ENCODE data around the gene UBE2G1.
A peak's percentile ranks its signal among the peaks of the same experiment; 100 is the strongest.
"Not testable (repeated sequence)": the region's sequence is repeated elsewhere in the genome, so short reads cannot be mapped to it uniquely, and the experiment has no call there.

The UBE2G1 gene

DNA sequence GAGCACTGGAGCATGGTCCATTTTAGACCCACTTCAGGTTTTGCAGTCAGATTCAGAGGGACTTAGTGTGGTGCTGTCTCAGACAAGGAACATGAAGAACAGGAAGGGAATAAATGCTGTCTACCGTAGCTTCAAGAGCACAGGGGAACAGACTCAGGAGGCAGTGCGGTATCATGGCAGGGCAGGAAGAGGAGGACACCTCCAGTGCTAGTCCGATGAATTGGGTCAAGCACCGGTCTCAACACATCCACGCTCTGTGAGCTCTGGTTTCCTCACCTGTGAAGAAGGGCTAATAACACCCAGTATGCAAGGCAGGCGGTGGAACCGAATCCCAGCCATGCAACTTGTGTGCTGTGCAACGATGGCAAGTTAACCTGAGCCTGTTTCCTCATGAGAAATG, 99.1 kb downstream of the UBE2G1 start:
- H3K4me1 ChIP-seq (ENCODE audit: control insufficient read depth, insufficient read depth, low read length, poor library complexity, severe bottlenecking): no peaks in the 10 kb centered on the region
- no peak overlapping the region for H3K4me3 ChIP-seq (ENCODE audit: extremely low read depth, insufficient read depth, low read length, poor library complexity, severe bottlenecking)
- WGBS, 2 experiments (ENCODE audit: insufficient coverage in 2 of 2): 94 to 95% methylated on average over 6 to 8 of the region's 8 CpGs
- peaks cover 48% of the 10 kb centered on the region for H3K36me3 ChIP-seq (ENCODE audit: control insufficient read depth, insufficient read depth, low read length)
- no peaks in the 10 kb centered on the region for H3K9me3 ChIP-seq (ENCODE audit: control insufficient read depth, low read length)
- H3K27ac ChIP-seq (ENCODE audit: low read depth, low read length, severe bottlenecking): no peak overlapping the region

DNA sequence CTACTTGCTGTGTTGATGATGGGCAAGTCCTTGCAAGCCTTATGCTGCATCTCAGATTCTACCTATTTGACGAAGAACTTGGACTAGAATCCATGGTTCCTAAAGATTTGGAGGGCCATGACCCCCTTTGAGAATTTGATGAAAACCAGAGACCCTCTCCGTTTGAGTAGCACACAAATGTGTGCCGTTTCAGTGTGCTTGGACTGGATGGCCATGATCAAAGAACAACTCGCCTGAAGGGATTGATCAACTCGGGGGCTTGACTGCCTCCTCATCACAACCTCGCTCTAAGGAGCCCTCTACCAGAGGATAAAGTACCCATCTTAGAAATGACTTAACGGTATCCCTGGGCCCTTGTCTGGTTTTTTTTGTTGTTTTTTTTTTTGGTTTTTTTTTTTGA, 99.9 kb downstream of the UBE2G1 start:
- Histone ChIP-seq H3K36me3 (ENCODE audit: control insufficient read depth, insufficient read depth, low read length) (peaks cover 50% of the 10 kb centered on the region), H3K4me1 (ENCODE audit: control insufficient read depth, insufficient read depth, low read length, poor library complexity, severe bottlenecking) (no peaks in the 10 kb centered on the region), H3K27ac (ENCODE audit: low read depth, low read length, severe bottlenecking) (no peak overlapping the region), H3K4me3 (ENCODE audit: extremely low read depth, insufficient read depth, low read length, poor library complexity, severe bottlenecking) (no peak overlapping the region), H3K9me3 (ENCODE audit: control insufficient read depth, low read length) (no peaks in the 10 kb centered on the region)
- WGBS, 2 experiments (ENCODE audit: insufficient coverage in 2 of 2): 95% methylated on average over 4 to 6 of the region's 7 CpGs

DNA sequence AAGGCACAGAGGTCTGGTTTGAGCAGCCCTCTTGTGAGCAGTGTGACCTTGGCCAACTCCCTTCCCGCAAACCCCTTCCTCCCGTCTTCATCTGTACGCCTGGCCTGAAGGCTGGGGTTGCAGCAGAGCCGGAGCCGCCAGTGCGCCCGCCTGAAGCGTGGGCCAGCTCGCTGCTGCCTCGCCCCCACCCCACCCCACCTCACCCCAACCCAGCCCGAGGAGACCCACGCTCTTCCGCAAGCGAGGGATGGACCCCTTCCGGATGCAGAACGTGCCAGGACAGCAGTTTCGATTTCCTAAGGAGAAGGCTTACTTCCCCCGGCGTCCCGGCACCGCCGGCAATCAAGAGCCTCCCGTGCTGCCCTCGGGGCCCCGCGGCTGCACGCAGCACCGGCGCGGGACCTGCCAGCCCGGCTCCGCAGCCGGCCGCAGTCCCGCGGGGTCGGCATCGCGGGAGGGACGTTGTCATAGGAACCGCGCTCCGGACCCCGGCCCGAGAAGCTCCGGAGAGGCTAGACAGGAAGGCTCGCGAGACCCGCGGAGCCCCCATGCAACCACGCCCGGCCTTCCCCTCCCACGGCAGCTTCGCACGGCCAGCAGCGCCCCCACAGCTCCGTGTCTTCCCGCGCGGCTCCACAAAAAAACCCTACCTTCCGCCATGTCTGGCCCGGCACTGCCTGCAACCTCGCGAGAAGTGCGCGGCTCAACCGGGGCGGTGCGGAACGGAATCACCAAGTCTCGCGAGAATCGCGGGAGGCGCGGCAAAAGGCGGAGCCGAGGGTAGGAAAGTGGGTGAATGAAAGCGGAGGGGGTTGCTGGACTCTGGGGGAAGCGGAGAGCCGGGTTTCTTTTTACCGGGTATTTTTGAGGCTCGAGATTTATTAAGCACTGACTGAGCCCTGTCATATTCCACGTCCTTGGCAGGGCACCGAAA, 102.9 kb downstream of the UBE2G1 start, which contains the start of gene ANKFY1:
TSS of gene ANKFY1 (minus strand) at position 698 of the 934 bp plus-strand sequence. CDS start at position 660, 38 bp downstream.
- 0% methylated on average over 48 to 67 of the region's 85 CpGs for WGBS, 2 experiments (ENCODE audit: insufficient coverage in 2 of 2)
- peaks cover 15% of the 10 kb centered on the region for H3K9me3 ChIP-seq (ENCODE audit: control insufficient read depth, low read length)
- no peaks in the 10 kb centered on the region for H3K4me1 ChIP-seq (ENCODE audit: control insufficient read depth, insufficient read depth, low read length, poor library complexity, severe bottlenecking)
- peak within 1 kb of the TSS; percentile 89 for H3K27ac ChIP-seq (ENCODE audit: low read depth, low read length, severe bottlenecking)
- peaks cover 50% of the 10 kb centered on the region for H3K36me3 ChIP-seq (ENCODE audit: control insufficient read depth, insufficient read depth, low read length)
- H3K4me3 ChIP-seq (ENCODE audit: extremely low read depth, insufficient read depth, low read length, poor library complexity, severe bottlenecking): peak within 1 kb of the TSS; percentile 94

DNA sequence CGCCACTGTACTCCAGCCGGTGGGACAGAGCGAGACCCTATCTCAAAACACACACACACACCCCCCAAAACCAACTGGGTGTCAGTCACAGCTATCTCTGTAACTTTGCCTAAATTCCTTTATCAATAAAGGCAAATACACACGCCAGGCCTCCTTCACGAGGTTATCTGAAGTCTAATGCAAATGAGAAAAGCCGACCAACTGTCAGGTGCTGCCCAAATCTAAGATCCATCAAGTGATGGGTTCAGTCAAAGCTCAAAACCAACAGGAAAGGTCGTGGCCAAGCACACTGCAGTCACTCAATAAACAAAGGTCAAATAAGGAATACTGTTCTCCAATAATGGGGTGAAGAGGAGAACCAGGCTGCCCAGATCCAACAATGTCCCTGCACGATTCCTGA, 103.8 kb downstream of the UBE2G1 start:
- WGBS, 2 experiments (ENCODE audit: insufficient coverage in 2 of 2): 72 to 75% methylated on average over 6 to 7 of the region's 8 CpGs
- Histone ChIP-seq H3K36me3 (ENCODE audit: control insufficient read depth, insufficient read depth, low read length) (peaks cover 44% of the 10 kb centered on the region), H3K9me3 (ENCODE audit: control insufficient read depth, low read length) (peaks cover 15% of the 10 kb centered on the region), H3K4me3 (ENCODE audit: extremely low read depth, insufficient read depth, low read length, poor library complexity, severe bottlenecking) (peak overlapping the region; percentile 94), H3K4me1 (ENCODE audit: control insufficient read depth, insufficient read depth, low read length, poor library complexity, severe bottlenecking) (no peaks in the 10 kb centered on the region), H3K27ac (ENCODE audit: low read depth, low read length, severe bottlenecking) (peak overlapping the region; percentile 89)

DNA sequence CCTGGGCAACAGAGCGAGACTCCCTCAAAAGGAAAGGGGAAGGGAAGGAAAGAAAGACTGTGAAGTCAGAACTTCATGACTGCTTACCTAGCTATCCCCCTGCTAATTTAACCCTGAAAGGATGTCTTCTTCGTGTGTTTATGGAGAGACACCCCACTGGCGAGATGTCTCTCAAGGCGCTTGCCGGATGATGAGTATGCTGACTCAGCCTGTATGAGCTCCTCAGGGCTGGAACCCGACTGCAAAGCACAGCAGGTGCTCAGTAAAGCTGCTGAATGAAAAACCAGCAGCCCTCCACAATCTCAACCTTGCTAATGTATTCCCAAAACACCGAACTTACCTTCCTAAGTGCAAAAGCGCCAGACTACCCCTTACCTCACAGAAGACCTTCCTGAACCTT, 105.0 kb downstream of the UBE2G1 start:
- H3K4me1 ChIP-seq (ENCODE audit: control insufficient read depth, insufficient read depth, low read length, poor library complexity, severe bottlenecking): no peaks in the 10 kb centered on the region
- no peak overlapping the region for H3K4me3 ChIP-seq (ENCODE audit: extremely low read depth, insufficient read depth, low read length, poor library complexity, severe bottlenecking)
- H3K27ac ChIP-seq (ENCODE audit: low read depth, low read length, severe bottlenecking): no peak overlapping the region
- 77 to 80% methylated on average over 7 to 8 of the region's 8 CpGs for WGBS, 2 experiments (ENCODE audit: insufficient coverage in 2 of 2)
- peaks cover 15% of the 10 kb centered on the region for H3K9me3 ChIP-seq (ENCODE audit: control insufficient read depth, low read length)
- peaks cover 41% of the 10 kb centered on the region for H3K36me3 ChIP-seq (ENCODE audit: control insufficient read depth, insufficient read depth, low read length)

DNA sequence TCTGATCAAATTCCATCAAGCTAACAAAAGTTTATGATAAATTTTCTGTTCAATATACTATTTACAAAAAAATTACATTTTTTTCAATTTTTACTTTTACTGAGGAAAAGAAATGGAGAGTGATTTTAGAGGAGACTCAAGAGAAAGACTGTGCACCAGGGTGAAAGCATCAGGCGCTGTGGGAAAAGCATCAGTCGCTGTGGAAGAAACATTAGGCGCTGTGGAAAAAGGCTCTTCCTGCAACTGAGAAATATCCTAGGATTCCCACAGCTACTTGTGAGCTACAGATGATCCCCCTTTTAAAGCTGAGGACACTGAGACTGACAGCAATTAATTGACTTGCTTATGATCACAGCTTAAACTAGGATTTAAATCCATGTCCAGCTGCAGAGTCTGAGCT, 107.6 kb downstream of the UBE2G1 start:
- WGBS, 2 experiments (ENCODE audit: insufficient coverage in 2 of 2): 100% methylated on average over 3 of the region's 3 CpGs
- Histone ChIP-seq H3K9me3 (ENCODE audit: control insufficient read depth, low read length) (peaks cover 22% of the 10 kb centered on the region), H3K4me3 (ENCODE audit: extremely low read depth, insufficient read depth, low read length, poor library complexity, severe bottlenecking) (no peak overlapping the region), H3K27ac (ENCODE audit: low read depth, low read length, severe bottlenecking) (no peak overlapping the region), H3K36me3 (ENCODE audit: control insufficient read depth, insufficient read depth, low read length) (peaks cover 56% of the 10 kb centered on the region), H3K4me1 (ENCODE audit: control insufficient read depth, insufficient read depth, low read length, poor library complexity, severe bottlenecking) (no peaks in the 10 kb centered on the region)

DNA sequence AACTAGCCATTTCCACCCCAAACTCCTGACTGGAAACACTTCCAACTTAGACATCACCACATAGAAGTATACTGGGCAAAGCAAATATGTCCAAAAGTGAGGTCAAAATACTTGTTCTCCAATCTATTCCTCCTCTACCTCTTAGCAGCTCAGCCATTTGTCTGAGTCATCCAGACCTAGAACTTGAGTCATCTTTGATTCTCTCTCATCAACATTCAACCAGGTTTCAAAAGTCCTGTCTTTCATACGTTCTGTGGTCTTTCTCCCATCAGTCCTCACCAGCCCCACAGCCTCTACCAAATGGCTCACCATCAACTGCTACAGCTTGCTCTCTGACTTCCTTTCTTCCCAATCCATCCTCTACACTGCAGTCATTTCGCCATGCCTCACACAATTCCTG, 109.5 kb downstream of the UBE2G1 start:
- peaks cover 22% of the 10 kb centered on the region for H3K9me3 ChIP-seq (ENCODE audit: control insufficient read depth, low read length)
- H3K4me1 ChIP-seq (ENCODE audit: control insufficient read depth, insufficient read depth, low read length, poor library complexity, severe bottlenecking): no peaks in the 10 kb centered on the region
- peaks cover 58% of the 10 kb centered on the region for H3K36me3 ChIP-seq (ENCODE audit: control insufficient read depth, insufficient read depth, low read length)
- H3K27ac ChIP-seq (ENCODE audit: low read depth, low read length, severe bottlenecking): no peak overlapping the region
- 93 to 96% methylated on average over 2 of the region's 2 CpGs for WGBS, 2 experiments (ENCODE audit: insufficient coverage in 2 of 2)
- H3K4me3 ChIP-seq (ENCODE audit: extremely low read depth, insufficient read depth, low read length, poor library complexity, severe bottlenecking): no peak overlapping the region

DNA sequence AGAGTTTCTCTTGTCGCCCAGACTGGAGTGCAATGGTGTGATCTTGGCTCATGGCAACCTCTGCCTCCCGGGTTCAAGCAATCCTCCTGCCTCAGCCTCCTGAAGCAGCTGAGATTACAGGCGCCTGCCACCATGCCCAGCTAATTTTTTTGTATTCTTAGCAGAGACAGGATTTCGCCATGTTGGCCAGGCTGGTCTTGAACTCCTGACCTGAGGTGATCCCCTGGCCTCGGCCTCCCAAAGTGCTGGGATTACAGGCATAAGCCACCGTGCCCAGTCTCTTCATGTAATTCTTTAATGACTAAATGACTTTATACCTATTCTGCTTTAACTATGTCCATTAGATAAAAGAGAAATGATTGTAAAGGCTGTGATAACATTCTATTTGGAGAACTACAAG, 111.2 kb downstream of the UBE2G1 start:
- H3K27ac ChIP-seq (ENCODE audit: low read depth, low read length, severe bottlenecking); H3K4me1 ChIP-seq (ENCODE audit: control insufficient read depth, insufficient read depth, low read length, poor library complexity, severe bottlenecking); H3K4me3 ChIP-seq (ENCODE audit: extremely low read depth, insufficient read depth, low read length, poor library complexity, severe bottlenecking): not testable (repeated sequence)
- Histone ChIP-seq H3K36me3 (ENCODE audit: control insufficient read depth, insufficient read depth, low read length) (peaks cover 42% of the 10 kb centered on the region), H3K9me3 (ENCODE audit: control insufficient read depth, low read length) (peaks cover 22% of the 10 kb centered on the region)
- 88 to 100% methylated on average over 3 to 5 of the region's 6 CpGs for WGBS, 2 experiments (ENCODE audit: insufficient coverage in 2 of 2)

DNA sequence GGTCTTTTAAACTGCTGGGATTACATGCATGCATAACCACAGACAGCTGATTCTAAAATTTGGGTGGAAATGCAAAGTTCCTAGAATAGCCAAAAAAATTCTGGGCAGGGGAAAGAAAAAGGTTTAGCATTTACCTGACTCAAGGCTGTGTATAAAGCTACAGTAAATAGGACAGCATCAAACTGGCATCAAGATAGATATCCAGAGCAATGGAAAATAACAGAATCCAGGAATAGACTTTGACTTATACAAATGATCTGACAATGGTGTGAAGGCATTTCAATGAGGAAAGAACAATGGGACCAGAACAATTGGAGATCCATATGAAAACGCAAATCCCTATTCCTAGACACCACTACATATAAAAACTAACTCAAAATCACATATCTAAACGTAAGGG, 115.6 kb downstream of the UBE2G1 start:
- Histone ChIP-seq H3K4me1 (ENCODE audit: control insufficient read depth, insufficient read depth, low read length, poor library complexity, severe bottlenecking) (peaks cover 11% of the 10 kb centered on the region), H3K36me3 (ENCODE audit: control insufficient read depth, insufficient read depth, low read length) (peaks cover 31% of the 10 kb centered on the region)
- 80% methylated on average over 1 of the region's 2 CpGs; no CpG with 5 or more reads in 1 of the 2 experiments for WGBS, 2 experiments (ENCODE audit: insufficient coverage in 2 of 2)

DNA sequence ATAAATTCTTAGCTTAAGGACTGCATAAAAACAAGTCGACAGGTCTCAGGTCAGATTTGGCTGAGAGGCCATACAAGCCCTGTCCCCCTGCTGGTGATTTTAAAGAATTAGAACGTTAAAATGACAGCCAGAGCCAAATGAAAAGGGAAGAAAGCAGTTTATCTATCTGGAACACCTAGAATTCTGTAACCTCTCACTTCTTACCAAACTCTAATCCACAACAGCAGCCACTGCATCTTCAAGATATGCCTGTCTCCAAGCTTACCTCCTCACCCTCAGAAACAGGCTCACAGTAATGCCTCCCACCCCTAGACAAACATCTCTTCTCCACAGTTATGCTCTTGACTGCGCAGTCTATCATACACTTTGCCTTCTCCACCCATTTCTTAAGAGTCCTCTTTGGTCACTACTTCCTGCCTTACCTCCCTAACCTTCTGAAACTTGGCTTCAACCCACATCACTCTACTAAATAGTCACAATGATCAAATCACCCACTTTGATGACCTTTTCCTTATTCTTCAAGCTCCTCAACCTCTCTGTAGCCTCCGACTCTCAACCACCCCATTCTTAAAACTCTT, 116.9 kb downstream of the UBE2G1 start:
- Histone ChIP-seq H3K4me3 (ENCODE audit: extremely low read depth, insufficient read depth, low read length, poor library complexity, severe bottlenecking) (no peak overlapping the region), H3K4me1 (ENCODE audit: control insufficient read depth, insufficient read depth, low read length, poor library complexity, severe bottlenecking) (peaks cover 11% of the 10 kb centered on the region), H3K27ac (ENCODE audit: low read depth, low read length, severe bottlenecking) (no peak overlapping the region), H3K9me3 (ENCODE audit: control insufficient read depth, low read length) (peaks cover 3% of the 10 kb centered on the region), H3K36me3 (ENCODE audit: control insufficient read depth, insufficient read depth, low read length) (peaks cover 28% of the 10 kb centered on the region)
- WGBS, 2 experiments (ENCODE audit: insufficient coverage in 2 of 2): 72 to 97% methylated on average over 2 to 4 of the region's 4 CpGs

More for the DNA sequence above, 115.6 kb downstream of the UBE2G1 start:
- Histone ChIP-seq H3K9me3 (ENCODE audit: control insufficient read depth, low read length) (peaks cover 7% of the 10 kb centered on the region), H3K4me3 (ENCODE audit: extremely low read depth, insufficient read depth, low read length, poor library complexity, severe bottlenecking) (no peak overlapping the region), H3K27ac (ENCODE audit: low read depth, low read length, severe bottlenecking) (no peak overlapping the region)
